GM12872 (cell line): ENCODE measurements around the gene PCNA.

Source experiments
- TF ChIP-seq, protein P1 (sequence below): IDR thresholded peaks from 3 replicates; pipeline ENCODE4 v1.5.1; 2011; ENCODE audit warnings: low read depth, mild to moderate bottlenecking, low read length, moderate library complexity; ENCODE audit not compliant: insufficient read depth

The PCNA gene

GRCh38 chr20:5074232-5074674 is 45.5 kb downstream of the PCNA start:
- TF ChIP-seq, protein P1, sequence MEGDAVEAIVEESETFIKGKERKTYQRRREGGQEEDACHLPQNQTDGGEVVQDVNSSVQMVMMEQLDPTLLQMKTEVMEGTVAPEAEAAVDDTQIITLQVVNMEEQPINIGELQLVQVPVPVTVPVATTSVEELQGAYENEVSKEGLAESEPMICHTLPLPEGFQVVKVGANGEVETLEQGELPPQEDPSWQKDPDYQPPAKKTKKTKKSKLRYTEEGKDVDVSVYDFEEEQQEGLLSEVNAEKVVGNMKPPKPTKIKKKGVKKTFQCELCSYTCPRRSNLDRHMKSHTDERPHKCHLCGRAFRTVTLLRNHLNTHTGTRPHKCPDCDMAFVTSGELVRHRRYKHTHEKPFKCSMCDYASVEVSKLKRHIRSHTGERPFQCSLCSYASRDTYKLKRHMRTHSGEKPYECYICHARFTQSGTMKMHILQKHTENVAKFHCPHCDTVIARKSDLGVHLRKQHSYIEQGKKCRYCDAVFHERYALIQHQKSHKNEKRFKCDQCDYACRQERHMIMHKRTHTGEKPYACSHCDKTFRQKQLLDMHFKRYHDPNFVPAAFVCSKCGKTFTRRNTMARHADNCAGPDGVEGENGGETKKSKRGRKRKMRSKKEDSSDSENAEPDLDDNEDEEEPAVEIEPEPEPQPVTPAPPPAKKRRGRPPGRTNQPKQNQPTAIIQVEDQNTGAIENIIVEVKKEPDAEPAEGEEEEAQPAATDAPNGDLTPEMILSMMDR: no peak

DNA sequence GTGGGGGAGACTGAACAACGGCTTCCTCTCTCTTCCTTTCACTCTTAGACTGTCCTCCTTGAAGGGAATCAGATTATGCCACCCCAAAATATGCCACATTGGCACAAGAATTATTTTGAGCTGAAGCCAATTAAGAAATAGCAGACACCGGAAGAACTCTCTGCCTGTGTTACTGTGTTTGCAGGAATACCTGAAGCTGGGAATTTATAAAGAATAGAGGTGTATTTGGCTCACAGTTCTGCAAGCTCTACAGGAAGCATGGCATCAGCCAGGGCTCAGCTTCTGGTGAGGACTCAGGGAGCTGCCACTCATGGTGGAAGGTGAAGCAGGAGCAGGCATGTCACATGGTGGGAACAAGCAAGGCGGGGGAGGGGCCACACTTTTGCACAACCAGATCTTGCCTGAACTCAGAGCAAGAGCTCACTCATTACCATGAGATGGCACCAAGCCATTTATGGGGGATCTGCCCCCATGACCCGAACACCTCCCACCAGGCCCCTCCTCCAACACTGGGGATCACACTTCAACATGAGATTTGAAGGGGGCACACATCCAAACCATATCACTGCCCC is 46.0 kb downstream of the PCNA start:
- TF ChIP-seq, protein P1: no peak

DNA sequence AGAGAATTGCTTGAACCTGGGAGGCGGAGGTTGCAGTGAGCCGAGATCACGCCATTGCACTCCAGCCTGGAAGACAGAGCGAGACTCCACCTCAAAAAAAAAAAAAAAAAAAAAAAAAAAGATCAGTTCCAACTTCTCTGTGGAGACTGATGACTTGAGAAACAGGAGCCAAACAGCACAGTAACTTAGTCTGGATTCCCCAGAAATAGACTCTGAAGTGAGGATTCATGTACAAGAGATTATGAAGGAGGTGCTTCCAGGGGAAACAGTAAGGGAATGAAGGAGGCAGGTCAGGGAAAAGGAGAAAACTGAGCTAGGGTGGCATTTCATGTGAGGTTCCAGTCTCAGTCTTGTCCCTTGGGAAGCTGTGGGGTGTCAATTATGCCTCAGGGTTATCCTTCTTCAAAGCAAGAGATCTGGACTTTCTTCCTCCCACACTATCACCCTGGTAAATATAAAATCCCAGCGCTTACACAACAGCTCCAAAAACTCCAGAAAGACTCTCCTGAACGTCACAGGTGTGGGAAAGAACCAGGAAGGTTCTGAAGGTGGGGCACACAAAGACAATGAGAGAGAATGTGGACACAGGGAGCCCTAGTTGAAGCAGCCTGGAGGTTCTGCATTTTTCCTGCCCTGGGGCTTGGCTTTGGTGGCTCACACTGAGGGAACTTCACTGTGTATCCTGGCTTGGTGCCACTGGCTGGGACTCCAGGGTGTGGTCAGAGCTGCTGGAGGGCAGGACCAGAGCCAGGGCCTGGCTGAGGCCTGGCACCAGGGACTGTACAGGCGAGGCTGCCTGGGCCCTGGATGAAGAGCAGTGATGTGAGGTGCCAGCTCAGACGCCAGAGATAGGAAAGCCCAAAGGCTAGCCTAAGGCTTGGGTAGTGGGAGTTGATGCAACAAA is 46.8 kb downstream of the PCNA start:
- TF ChIP-seq, protein P1: no peak

GRCh38 chr20:5070570-5070969 is 49.2 kb downstream of the PCNA start:
- TF ChIP-seq, protein P1: no peak

DNA sequence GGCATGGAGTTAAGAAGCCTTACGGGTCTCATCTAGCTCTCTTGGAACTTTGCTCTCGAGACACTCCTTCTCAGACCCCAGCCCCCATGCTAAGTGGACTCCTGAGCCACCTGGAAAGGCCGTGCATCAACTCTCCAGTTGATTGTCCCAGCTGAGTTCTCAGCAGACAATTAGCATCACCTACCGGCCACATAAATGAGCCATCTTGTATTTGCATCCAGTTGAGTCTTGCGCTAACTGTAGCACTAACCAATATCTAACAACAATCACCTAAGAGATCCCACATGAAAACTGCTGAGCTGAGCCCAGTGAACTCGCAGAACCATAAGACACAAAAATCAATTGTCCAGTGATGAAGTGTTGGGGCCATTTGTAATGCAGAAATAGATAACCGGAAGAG is 49.7 kb downstream of the PCNA start:
- TF ChIP-seq, protein P1: no peak

DNA sequence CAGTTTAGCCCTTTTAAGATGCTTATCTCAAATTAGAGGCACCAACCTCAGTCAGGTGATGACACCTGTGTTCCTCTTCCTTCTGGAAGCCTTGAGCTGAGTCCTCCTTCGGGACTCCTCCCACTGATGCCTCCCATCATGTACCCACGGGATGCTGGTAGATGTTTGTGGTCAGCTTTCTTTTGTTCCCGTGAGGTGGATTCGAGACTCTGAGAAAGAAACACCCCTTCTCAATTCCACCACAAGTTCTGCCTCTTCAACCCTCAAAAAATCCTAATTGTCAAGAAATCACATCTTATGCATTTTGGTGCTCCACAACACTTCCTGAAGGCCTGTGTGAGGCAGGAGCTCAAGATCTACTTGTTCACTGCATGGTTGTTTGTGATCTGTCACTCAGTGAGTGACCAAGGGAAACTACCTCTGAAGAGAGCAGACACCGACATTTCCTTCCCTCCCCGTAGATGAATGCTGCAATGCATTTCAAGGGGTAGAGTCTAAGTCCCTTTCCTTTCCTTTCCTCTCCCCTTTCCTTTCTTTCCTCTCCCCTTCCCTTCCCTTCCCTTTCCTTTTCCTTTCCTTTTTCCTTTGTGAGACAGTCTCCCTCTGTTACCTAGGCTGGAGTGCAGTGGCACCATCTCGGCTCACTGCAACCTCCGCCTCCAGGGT is 50.5 kb downstream of the PCNA start:
- TF ChIP-seq, protein P1: no peak
